Activated T-cell treated with anti-CD3 and anti-CD28 coated beads, Interleukin-2, amount 50 U/mL, for 4 hours (primary cell): ENCODE results near the gene YIPF6. TPM values are rescaled to one million over a fixed set of nuclear protein-coding genes. Genes with fewer than 3 reads are reported as not detected.
A peak's percentile ranks its signal among the peaks of the same experiment; 100 is the strongest.
"Not testable (repeated sequence)": the region's sequence is repeated elsewhere in the genome, so short reads cannot be mapped to it uniquely, and the experiment has no call there.

Experiments used
- ATAC-seq, 2 donors: fragments of 200-7000 bp; cut with Tn5 transposase; one replicate each; pipeline ENCODE4 v1.10.0; 2021
- DNase-seq: peaks from one replicate; pipeline ENCODE4 v3.0.0-alpha.2; 2020
- H3K27me3 Mint-ChIP-seq: one replicate; pipeline ENCODE4 v1.8.0; 2021; ENCODE audit warnings: low read depth, mixed read lengths
- H3K36me3 Mint-ChIP-seq: one replicate; pipeline ENCODE4 v1.8.0; 2022; ENCODE audit warnings: mixed read lengths; ENCODE audit not compliant: insufficient read depth
- H3K4me1 Mint-ChIP-seq: one replicate; pipeline ENCODE4 v1.8.0; 2021; ENCODE audit warnings: low read depth, mixed read lengths
- H3K4me3 Mint-ChIP-seq: one replicate; pipeline ENCODE4 v1.8.0; 2021; ENCODE audit warnings: mild to moderate bottlenecking, moderate library complexity, mixed read lengths
- H3K9me3 Mint-ChIP-seq: one replicate; pipeline ENCODE4 v1.8.0; 2021; ENCODE audit warnings: mixed read lengths
- total RNA-seq, 3 donors: library from RNA; stranded (reverse); gene quantifications; one replicate each; pipeline ENCODE4 v1.2.1, GENCODE V29; 2021

YIPF6 gene
- total RNA-seq, 3 donors from 2014 or later = 18.1 to 23.4 (median 19.4) TPM

- no peak overlapping the region for H3K4me3 Mint-ChIP-seq
- peaks cover 3% of the 10 kb centered on the region for H3K27me3 Mint-ChIP-seq
- H3K4me1 Mint-ChIP-seq = peaks cover 2% of the 10 kb centered on the region
Measured at GRCh38 chrX:68490644-68491043, 8.2 kb upstream of the YIPF6 start.

GRCh38 chrX:68492583-68492982 lies 6.3 kb upstream of the YIPF6 start:
- ATAC-seq (no peak), DNase-seq (no peak)
- peaks cover 3% of the 10 kb centered on the region for H3K27me3 Mint-ChIP-seq
- no peaks in the 10 kb centered on the region for H3K36me3 Mint-ChIP-seq
- H3K4me3 Mint-ChIP-seq = no peak overlapping the region
- H3K4me1 Mint-ChIP-seq = peaks cover 2% of the 10 kb centered on the region
- no peaks in the 10 kb centered on the region for H3K9me3 Mint-ChIP-seq

More at GRCh38 chrX:68490644-68491043, 8.2 kb upstream of the YIPF6 start:
- H3K9me3 Mint-ChIP-seq = no peaks in the 10 kb centered on the region
- DNase-seq = no peak
- peak in 1 of 2 donors; percentile 48 for ATAC-seq
- H3K36me3 Mint-ChIP-seq = no peaks in the 10 kb centered on the region

- H3K36me3 Mint-ChIP-seq, DNase-seq, H3K9me3 Mint-ChIP-seq, H3K4me3 Mint-ChIP-seq, H3K27me3 Mint-ChIP-seq, ATAC-seq, H3K4me1 Mint-ChIP-seq: not testable (repeated sequence)
Measured at GRCh38 chrX:68493776-68494175, 5.1 kb upstream of the YIPF6 start.

- Mint-ChIP-seq H3K9me3 (no peaks in the 10 kb centered on the region), H3K4me1 (peaks cover 19% of the 10 kb centered on the region), H3K36me3 (peaks cover 3% of the 10 kb centered on the region), H3K27me3 (peaks cover 3% of the 10 kb centered on the region), H3K4me3 (peak overlapping the region; percentile 96)
- DNase-seq = no peak
- ATAC-seq = no peak
Measured at GRCh38 chrX:68498044-68498507, 775 bp upstream of the YIPF6 start.

- Mint-ChIP-seq H3K4me3 (peak overlapping the region; percentile 96), H3K9me3 (no peaks in the 10 kb centered on the region), H3K4me1 (peaks cover 35% of the 10 kb centered on the region), H3K27me3 (peaks cover 1% of the 10 kb centered on the region), H3K36me3 (peaks cover 5% of the 10 kb centered on the region)
- DNase-seq = no peak
- no peak for ATAC-seq
Measured at GRCh38 chrX:68499543-68500504, 973 bp downstream of the YIPF6 start.

- no peaks in the 10 kb centered on the region for H3K27me3 Mint-ChIP-seq
- H3K4me3 Mint-ChIP-seq = peak overlapping the region; percentile 35
Measured at GRCh38 chrX:68503836-68504636, 5.2 kb downstream of the YIPF6 start.

GRCh38 chrX:68506649-68507048 lies 7.8 kb downstream of the YIPF6 start:
- ATAC-seq = no peak
- Mint-ChIP-seq H3K36me3 (peaks cover 13% of the 10 kb centered on the region), H3K9me3 (no peaks in the 10 kb centered on the region), H3K27me3 (no peaks in the 10 kb centered on the region), H3K4me3 (no peak overlapping the region), H3K4me1 (peaks cover 65% of the 10 kb centered on the region)
- no peak for DNase-seq

More at GRCh38 chrX:68503836-68504636, 5.2 kb downstream of the YIPF6 start:
- H3K9me3 Mint-ChIP-seq = no peaks in the 10 kb centered on the region
- H3K36me3 Mint-ChIP-seq = peaks cover 13% of the 10 kb centered on the region
- ATAC-seq (peak; percentile 93 to 94), DNase-seq (peak; percentile 38)
- H3K4me1 Mint-ChIP-seq = peaks cover 58% of the 10 kb centered on the region

GRCh38 chrX:68508799-68509198 lies 9.9 kb downstream of the YIPF6 start:
- H3K27me3 Mint-ChIP-seq = no peaks in the 10 kb centered on the region
- peaks cover 47% of the 10 kb centered on the region for H3K4me1 Mint-ChIP-seq
- no peaks in the 10 kb centered on the region for H3K9me3 Mint-ChIP-seq
- H3K4me3 Mint-ChIP-seq = no peak overlapping the region
- DNase-seq = no peak
- H3K36me3 Mint-ChIP-seq = peaks cover 11% of the 10 kb centered on the region
- ATAC-seq = no peak

- Mint-ChIP-seq H3K4me1 (peaks cover 25% of the 10 kb centered on the region), H3K27me3 (no peaks in the 10 kb centered on the region), H3K36me3 (peaks cover 4% of the 10 kb centered on the region), H3K9me3 (no peaks in the 10 kb centered on the region), H3K4me3 (no peak overlapping the region)
- ATAC-seq = no peak
- peak; percentile 21 for DNase-seq
Measured at GRCh38 chrX:68511255-68511654, 12.4 kb downstream of the YIPF6 start.

- peaks cover 41% of the 10 kb centered on the region for H3K36me3 Mint-ChIP-seq
Measured at GRCh38 chrX:68524680-68525079, 25.8 kb downstream of the YIPF6 start.

GRCh38 chrX:68532831-68533533 lies 34.1 kb downstream of the YIPF6 start:
- Mint-ChIP-seq H3K36me3 (peaks cover 11% of the 10 kb centered on the region), H3K27me3 (no peaks in the 10 kb centered on the region), H3K4me1 (no peaks in the 10 kb centered on the region), H3K9me3 (no peaks in the 10 kb centered on the region), H3K4me3 (no peak overlapping the region)
- DNase-seq (no peak), ATAC-seq (no peak)

More at GRCh38 chrX:68524680-68525079, 25.8 kb downstream of the YIPF6 start:
- not testable (repeated sequence) for H3K9me3 Mint-ChIP-seq, H3K4me3 Mint-ChIP-seq, H3K4me1 Mint-ChIP-seq, DNase-seq, H3K27me3 Mint-ChIP-seq, ATAC-seq

- no peaks in the 10 kb centered on the region for H3K27me3 Mint-ChIP-seq
- H3K9me3 Mint-ChIP-seq = no peaks in the 10 kb centered on the region
- no peak overlapping the region for H3K4me3 Mint-ChIP-seq
- H3K36me3 Mint-ChIP-seq = peaks cover 9% of the 10 kb centered on the region
- DNase-seq = no peak
- H3K4me1 Mint-ChIP-seq = no peaks in the 10 kb centered on the region
- no peak for ATAC-seq
Measured at GRCh38 chrX:68533656-68534055, 34.8 kb downstream of the YIPF6 start.

GRCh38 chrX:68534691-68535090 lies 35.8 kb downstream of the YIPF6 start:
- ATAC-seq (no peak), DNase-seq (no peak)
- Mint-ChIP-seq H3K4me3 (no peak overlapping the region), H3K36me3 (peaks cover 5% of the 10 kb centered on the region), H3K27me3 (no peaks in the 10 kb centered on the region), H3K9me3 (no peaks in the 10 kb centered on the region), H3K4me1 (no peaks in the 10 kb centered on the region)

GRCh38 chrX:68536429-68536828 lies 37.6 kb downstream of the YIPF6 start:
- no peaks in the 10 kb centered on the region for H3K27me3 Mint-ChIP-seq
- peaks cover 5% of the 10 kb centered on the region for H3K36me3 Mint-ChIP-seq
- ATAC-seq = no peak
- H3K9me3 Mint-ChIP-seq = no peaks in the 10 kb centered on the region
- no peaks in the 10 kb centered on the region for H3K4me1 Mint-ChIP-seq
- H3K4me3 Mint-ChIP-seq = no peak overlapping the region
- DNase-seq = no peak
